Measurements from ENCODE around the gene PLN.

Gene PLN

GRCh38 chr6:118567974-118568373 is 19.9 kb downstream of the PLN start:
- TF ChIP-seq, protein P1, sequence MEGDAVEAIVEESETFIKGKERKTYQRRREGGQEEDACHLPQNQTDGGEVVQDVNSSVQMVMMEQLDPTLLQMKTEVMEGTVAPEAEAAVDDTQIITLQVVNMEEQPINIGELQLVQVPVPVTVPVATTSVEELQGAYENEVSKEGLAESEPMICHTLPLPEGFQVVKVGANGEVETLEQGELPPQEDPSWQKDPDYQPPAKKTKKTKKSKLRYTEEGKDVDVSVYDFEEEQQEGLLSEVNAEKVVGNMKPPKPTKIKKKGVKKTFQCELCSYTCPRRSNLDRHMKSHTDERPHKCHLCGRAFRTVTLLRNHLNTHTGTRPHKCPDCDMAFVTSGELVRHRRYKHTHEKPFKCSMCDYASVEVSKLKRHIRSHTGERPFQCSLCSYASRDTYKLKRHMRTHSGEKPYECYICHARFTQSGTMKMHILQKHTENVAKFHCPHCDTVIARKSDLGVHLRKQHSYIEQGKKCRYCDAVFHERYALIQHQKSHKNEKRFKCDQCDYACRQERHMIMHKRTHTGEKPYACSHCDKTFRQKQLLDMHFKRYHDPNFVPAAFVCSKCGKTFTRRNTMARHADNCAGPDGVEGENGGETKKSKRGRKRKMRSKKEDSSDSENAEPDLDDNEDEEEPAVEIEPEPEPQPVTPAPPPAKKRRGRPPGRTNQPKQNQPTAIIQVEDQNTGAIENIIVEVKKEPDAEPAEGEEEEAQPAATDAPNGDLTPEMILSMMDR (IDR thresholded peaks at IDR 0.05; ENCODE audit: low read depth, low read length, missing control alignments) = no peak
- Histone ChIP-seq H3K27ac (no peak overlapping the region), H3K36me3 (replicated peaks) (no peaks in the 10 kb centered on the region), H3K27me3 (replicated peaks) (no peaks in the 10 kb centered on the region), H3K4me3 (ENCODE audit: low read depth, low read length) (no peak overlapping the region)
- DNase-seq = no peak
- in situ Hi-C loops (cut with HindIII; ENCODE audit: low pct_ligation_motif_present, low sequenced_read_pairs) = no loop called here

DNA sequence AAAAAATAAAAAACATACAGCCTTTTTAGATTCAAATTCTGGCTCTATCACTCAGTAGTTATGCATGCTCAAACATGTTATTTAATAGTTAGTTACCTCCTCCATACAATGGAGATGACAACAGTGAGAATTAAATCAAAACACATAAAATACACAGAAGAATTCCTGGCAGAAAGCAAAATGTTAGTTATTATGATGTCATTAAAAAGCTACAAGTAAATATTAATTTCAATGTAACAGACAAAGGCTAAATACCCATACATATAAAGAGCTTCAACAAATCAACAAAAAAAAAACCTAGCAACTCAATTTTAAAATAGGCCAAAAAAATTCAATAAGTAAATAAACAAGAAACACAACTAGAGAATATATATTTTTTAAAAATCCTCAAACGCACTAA is 21.4 kb downstream of the PLN start:
- Histone ChIP-seq H3K4me3 (ENCODE audit: low read depth, low read length) (no peak overlapping the region), H3K36me3 (replicated peaks) (no peaks in the 10 kb centered on the region), H3K27me3 (replicated peaks) (no peaks in the 10 kb centered on the region), H3K27ac (no peak overlapping the region)
- no peak for DNase-seq
- in situ Hi-C loops (cut with HindIII; ENCODE audit: low pct_ligation_motif_present, low sequenced_read_pairs) = no loop called here
- TF ChIP-seq, protein P1 (IDR thresholded peaks at IDR 0.05; ENCODE audit: low read depth, low read length, missing control alignments) = no peak

- in situ Hi-C loops (cut with HindIII; ENCODE audit: low pct_ligation_motif_present, low sequenced_read_pairs) = no loop called here
- no peak overlapping the region for H3K4me3 ChIP-seq (ENCODE audit: low read depth, low read length)
- H3K27me3 ChIP-seq (replicated peaks) = no peaks in the 10 kb centered on the region
- TF ChIP-seq, protein P1 (IDR thresholded peaks at IDR 0.05; ENCODE audit: low read depth, low read length, missing control alignments) = no peak
- DNase-seq = no peak
- H3K27ac ChIP-seq = no peak overlapping the region
- H3K36me3 ChIP-seq (replicated peaks) = no peaks in the 10 kb centered on the region
Measured at GRCh38 chr6:118571121-118571520, 23.0 kb downstream of the PLN start.

GRCh38 chr6:118574051-118574865 is 26.2 kb downstream of the PLN start:
- no peak for DNase-seq
- Histone ChIP-seq H3K27ac (no peak overlapping the region), H3K27me3 (replicated peaks) (no peaks in the 10 kb centered on the region), H3K36me3 (replicated peaks) (no peaks in the 10 kb centered on the region), H3K4me3 (ENCODE audit: low read depth, low read length) (no peak overlapping the region)
- TF ChIP-seq, protein P1 (IDR thresholded peaks at IDR 0.05; ENCODE audit: low read depth, low read length, missing control alignments) = no peak
- in situ Hi-C loops (cut with HindIII; ENCODE audit: low pct_ligation_motif_present, low sequenced_read_pairs) = no loop called here

GRCh38 chr6:118577972-118578371 is 29.9 kb downstream of the PLN start:
- no peak for DNase-seq
- TF ChIP-seq, protein P1 (IDR thresholded peaks at IDR 0.05; ENCODE audit: low read depth, low read length, missing control alignments) = no peak
- H3K27me3 ChIP-seq (replicated peaks) = no peaks in the 10 kb centered on the region
- no peak overlapping the region for H3K27ac ChIP-seq
- no peak overlapping the region for H3K4me3 ChIP-seq (ENCODE audit: low read depth, low read length)
- no peaks in the 10 kb centered on the region for H3K36me3 ChIP-seq (replicated peaks)
- in situ Hi-C loops (cut with HindIII; ENCODE audit: low pct_ligation_motif_present, low sequenced_read_pairs) = no loop called here

DNA sequence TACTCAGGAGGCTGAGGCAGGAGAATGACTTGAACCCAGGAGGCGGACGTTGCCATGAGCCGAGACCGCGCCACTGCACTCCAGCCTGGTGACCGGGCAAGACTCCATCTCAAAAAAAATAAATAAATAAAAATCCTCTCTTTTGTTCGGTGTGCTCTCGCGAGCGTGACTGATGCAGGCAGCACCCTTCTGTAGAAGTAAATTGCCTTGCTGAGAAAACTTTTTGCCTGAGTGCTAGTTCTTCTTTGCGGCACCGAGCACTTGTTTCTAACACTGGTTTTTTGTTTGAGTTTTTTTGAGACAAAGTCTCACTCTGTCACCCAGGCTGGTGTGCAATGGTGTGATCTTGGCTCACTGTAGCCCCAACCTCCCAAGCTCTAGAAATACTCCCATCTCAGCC is 30.5 kb downstream of the PLN start:
- Histone ChIP-seq H3K27me3 (replicated peaks) (no peaks in the 10 kb centered on the region), H3K27ac (no peak overlapping the region), H3K36me3 (replicated peaks) (no peaks in the 10 kb centered on the region), H3K4me3 (ENCODE audit: low read depth, low read length) (no peak overlapping the region)
- TF ChIP-seq, protein P1 (IDR thresholded peaks at IDR 0.05; ENCODE audit: low read depth, low read length, missing control alignments) = no peak
- no peak for DNase-seq
- in situ Hi-C loops (cut with HindIII; ENCODE audit: low pct_ligation_motif_present, low sequenced_read_pairs) = no loop called here

Data from brain microvascular endothelial cell (primary cell).